Neural progenitor cell (in vitro differentiated cells): ENCODE results near the gene KIAA1210.

Experiments
- EZH2 ChIP-seq: fragments of 200-600 bp; sonication (generic); IDR thresholded peaks from 2 replicates; pipeline ENCODE4 v1.6.1; 2017; ENCODE audit warnings: antibody characterized with exemption, mild to moderate bottlenecking, moderate library complexity
- EZH2phosphoT487 ChIP-seq: fragments of 200-600 bp; sonication (generic); IDR thresholded peaks from 2 replicates; pipeline ENCODE4 v1.6.1; 2017; ENCODE audit warnings: antibody characterized with exemption
- TF ChIP-seq, protein P1 (sequence below): fragments of 200-600 bp; sonication (generic); IDR thresholded peaks from 2 replicates; pipeline ENCODE4 v1.5.1; 2017; ENCODE audit warnings: antibody characterized with exemption, mild to moderate bottlenecking

DNA sequence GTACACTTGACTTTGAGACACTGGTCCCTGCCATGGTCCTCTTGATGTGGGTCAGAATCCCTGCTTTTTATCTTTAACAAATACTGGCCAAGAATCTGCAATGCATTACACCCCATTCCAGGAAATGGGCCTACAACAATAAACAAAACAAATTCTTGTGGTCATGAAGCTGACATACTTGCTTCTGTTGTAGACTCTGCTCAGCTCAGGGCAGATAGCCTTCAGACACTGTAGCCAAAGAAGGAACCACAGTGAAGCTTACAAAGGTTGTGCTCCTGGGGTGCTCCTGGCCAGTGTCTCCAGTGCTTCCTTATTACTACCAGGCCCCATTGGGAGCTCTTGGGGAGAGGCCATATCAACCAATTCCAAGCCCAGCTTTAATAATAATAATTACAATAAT is 21.8 kb downstream of the KIAA1210 start:
- TF ChIP-seq EZH2, result no peak
- TF ChIP-seq, protein P1, sequence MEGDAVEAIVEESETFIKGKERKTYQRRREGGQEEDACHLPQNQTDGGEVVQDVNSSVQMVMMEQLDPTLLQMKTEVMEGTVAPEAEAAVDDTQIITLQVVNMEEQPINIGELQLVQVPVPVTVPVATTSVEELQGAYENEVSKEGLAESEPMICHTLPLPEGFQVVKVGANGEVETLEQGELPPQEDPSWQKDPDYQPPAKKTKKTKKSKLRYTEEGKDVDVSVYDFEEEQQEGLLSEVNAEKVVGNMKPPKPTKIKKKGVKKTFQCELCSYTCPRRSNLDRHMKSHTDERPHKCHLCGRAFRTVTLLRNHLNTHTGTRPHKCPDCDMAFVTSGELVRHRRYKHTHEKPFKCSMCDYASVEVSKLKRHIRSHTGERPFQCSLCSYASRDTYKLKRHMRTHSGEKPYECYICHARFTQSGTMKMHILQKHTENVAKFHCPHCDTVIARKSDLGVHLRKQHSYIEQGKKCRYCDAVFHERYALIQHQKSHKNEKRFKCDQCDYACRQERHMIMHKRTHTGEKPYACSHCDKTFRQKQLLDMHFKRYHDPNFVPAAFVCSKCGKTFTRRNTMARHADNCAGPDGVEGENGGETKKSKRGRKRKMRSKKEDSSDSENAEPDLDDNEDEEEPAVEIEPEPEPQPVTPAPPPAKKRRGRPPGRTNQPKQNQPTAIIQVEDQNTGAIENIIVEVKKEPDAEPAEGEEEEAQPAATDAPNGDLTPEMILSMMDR, result no peak
- TF ChIP-seq EZH2phosphoT487, result no peak
